ENCODE measurements around the gene PRKCE. TPM values are rescaled to one million over a fixed set of nuclear protein-coding genes. Genes with fewer than 3 reads are reported as not detected.

PRKCE gene
- polyA plus RNA-seq, 3 donors = 1.3 to 7.7 (median 2.3) TPM

- no CpG with 5 or more reads among the region's 4 CpGs for WGBS (ENCODE audit: insufficient coverage)
- H3K9me3 ChIP-seq (replicated peaks in 1 of 2; ENCODE audit: control insufficient read depth in 1 of 2, insufficient read depth in 1 of 2, low read length in 2 of 2) = no peaks in the 10 kb centered on the region
- no peaks in the 10 kb centered on the region for H3K27me3 ChIP-seq (ENCODE audit: control insufficient read depth in 2 of 2, insufficient read depth in 2 of 2, low read length in 2 of 2)
- peaks cover 26% of the 10 kb centered on the region for H3K4me1 Mint-ChIP-seq
- no peak overlapping the region for H3K27ac Mint-ChIP-seq
- DNase-seq = no peak
- H3K36me3 Mint-ChIP-seq = peaks cover 31 to 54% of the 10 kb centered on the region in 2 donors
- no peak overlapping the region for H3K4me2 ChIP-seq (replicated peaks; ENCODE audit: extremely low read depth, low read length, poor library complexity, severe bottlenecking)
- no peak overlapping the region for H3K9ac ChIP-seq (ENCODE audit: insufficient read depth, low read length, poor library complexity, severe bottlenecking)
- no peaks in the 10 kb centered on the region for H4K20me1 ChIP-seq (ENCODE audit: insufficient read depth, low read length)
- no peak overlapping the region for H2AFZ ChIP-seq (ENCODE audit: insufficient read depth, low read depth, low read length, poor library complexity, severe bottlenecking)
- no peak for TF ChIP-seq CTCF (IDR thresholded peaks at IDR 0.05)
- H3K4me3 ChIP-seq (replicated peaks in 1 of 3; ENCODE audit: low read depth in 2 of 3, low read length in 3 of 3) = no peak overlapping the region
- intact Hi-C loops (cut with micrococcal nuclease) = no loop called here
- no peaks in the 10 kb centered on the region for H3K27me3 Mint-ChIP-seq (ENCODE audit: low read depth in 3 of 3)
- peaks cover 7 to 19% of the 10 kb centered on the region in 2 donors for H3K4me1 ChIP-seq (ENCODE audit: control insufficient read depth in 1 of 2, insufficient read depth in 2 of 2, low read length in 2 of 2)
- H3K79me2 ChIP-seq (ENCODE audit: insufficient read depth, low read length) = no peaks in the 10 kb centered on the region
- H3K4me3 Mint-ChIP-seq = no peak overlapping the region
- peaks cover 6 to 13% of the 10 kb centered on the region in 2 donors for H3K36me3 ChIP-seq (replicated peaks in 1 of 2; ENCODE audit: control insufficient read depth in 1 of 2, insufficient read depth in 2 of 2, low read length in 2 of 2)
- H3K27ac ChIP-seq (ENCODE audit: low read depth in 1 of 2, low read length in 2 of 2) = no peak overlapping the region
- peaks cover 0 to 2% (median 0%) of the 10 kb centered on the region in 7 donors for H3K9me3 Mint-ChIP-seq
Observed at GRCh38 chr2:46158661-46159060, 507.2 kb downstream of the PRKCE start.

DNA sequence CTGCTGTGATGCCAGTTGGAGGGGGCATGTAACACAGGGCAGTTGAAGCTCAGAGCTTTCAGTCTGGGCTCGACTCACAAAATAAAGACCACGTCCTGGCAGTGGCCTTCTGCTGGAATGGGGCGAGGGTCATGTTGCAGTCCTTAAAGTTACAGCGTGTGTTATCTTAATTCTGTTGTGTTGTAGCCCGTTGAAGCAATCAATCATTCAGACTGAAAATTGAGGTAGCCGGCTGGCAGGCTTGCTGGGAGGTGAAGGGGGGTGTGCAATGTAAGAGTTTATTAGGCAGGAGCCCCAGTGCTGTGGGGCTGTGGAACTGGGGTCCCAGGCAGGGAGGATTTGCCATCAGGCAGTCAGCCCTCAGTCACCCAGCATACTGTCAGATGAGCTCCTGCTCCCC lies 508.9 kb downstream of the PRKCE start:
- Mint-ChIP-seq H3K4me1 (peaks cover 26% of the 10 kb centered on the region), H3K4me3 (no peak overlapping the region), H3K9me3 (peaks cover 0 to 2% (median 0%) of the 10 kb centered on the region in 7 donors), H3K36me3 (peaks cover 30 to 57% of the 10 kb centered on the region in 2 donors), H3K27me3 (ENCODE audit: low read depth in 3 of 3) (peaks cover 0 to 2% (median 0%) of the 10 kb centered on the region in 3 donors), H3K27ac (no peak overlapping the region)
- intact Hi-C loops (cut with micrococcal nuclease) = no loop called here
- Histone ChIP-seq H3K4me3 (replicated peaks in 1 of 3; ENCODE audit: low read depth in 2 of 3, low read length in 3 of 3) (no peak overlapping the region), H2AFZ (ENCODE audit: insufficient read depth, low read depth, low read length, poor library complexity, severe bottlenecking) (no peak overlapping the region), H4K20me1 (ENCODE audit: insufficient read depth, low read length) (no peaks in the 10 kb centered on the region), H3K9ac (ENCODE audit: insufficient read depth, low read length, poor library complexity, severe bottlenecking) (no peak overlapping the region), H3K4me1 (ENCODE audit: control insufficient read depth in 1 of 2, insufficient read depth in 2 of 2, low read length in 2 of 2) (peaks cover 7 to 19% of the 10 kb centered on the region in 2 donors), H3K4me2 (replicated peaks; ENCODE audit: extremely low read depth, low read length, poor library complexity, severe bottlenecking) (no peak overlapping the region), H3K79me2 (ENCODE audit: insufficient read depth, low read length) (no peaks in the 10 kb centered on the region), H3K27ac (ENCODE audit: low read depth in 1 of 2, low read length in 2 of 2) (no peak overlapping the region), H3K27me3 (ENCODE audit: control insufficient read depth in 2 of 2, insufficient read depth in 2 of 2, low read length in 2 of 2) (no peaks in the 10 kb centered on the region), H3K36me3 (replicated peaks in 1 of 2; ENCODE audit: control insufficient read depth in 1 of 2, insufficient read depth in 2 of 2, low read length in 2 of 2) (peaks cover 6 to 13% of the 10 kb centered on the region in 2 donors), H3K9me3 (replicated peaks in 1 of 2; ENCODE audit: control insufficient read depth in 1 of 2, insufficient read depth in 1 of 2, low read length in 2 of 2) (no peaks in the 10 kb centered on the region)
- TF ChIP-seq CTCF (IDR thresholded peaks at IDR 0.05) = no peak
- DNase-seq = no peak
- WGBS (ENCODE audit: insufficient coverage) = 66% methylated on average over 4 of the region's 6 CpGs
